NCI-H2171 (cell line): ENCODE data around the gene EPB41L4B.

Source experiments
- DNase-seq: peaks from one replicate; lab custom pipeline; 2025; lab: John Stamatoyannopoulos, UW

Gene EPB41L4B

GRCh38 chr9:109320331-109320741 lies 523 bp downstream of the EPB41L4B start:
- no peak for DNase-seq

DNA sequence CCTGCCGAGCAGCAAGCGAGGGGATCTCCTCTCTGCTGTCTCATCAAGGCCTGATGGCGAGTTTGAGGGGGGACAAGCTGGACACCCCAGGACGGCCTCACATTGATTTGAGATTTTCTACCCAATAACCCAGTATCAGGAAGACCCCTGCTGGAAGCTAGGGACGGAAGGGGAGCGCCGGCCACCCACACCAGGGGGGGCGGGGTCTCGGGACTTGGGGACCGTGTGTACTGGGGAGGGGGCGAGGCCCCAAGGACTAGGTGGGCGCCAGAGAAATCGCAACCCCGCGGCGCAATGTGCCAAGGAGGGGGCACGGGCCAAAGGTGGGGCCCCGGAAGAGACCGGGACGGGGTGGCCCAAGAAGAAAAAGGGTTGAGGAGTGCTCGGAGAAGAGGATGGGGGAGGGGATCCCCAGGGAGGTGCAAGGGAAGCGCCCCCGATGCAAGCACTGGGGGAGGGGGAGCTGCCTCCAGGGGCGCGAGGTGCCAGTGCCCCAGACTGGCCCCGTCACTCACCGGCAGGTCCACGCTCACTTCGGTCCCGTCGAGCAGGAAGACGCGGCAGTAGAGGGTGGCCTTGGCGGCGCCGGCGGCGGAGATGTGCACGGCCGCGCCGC lies 1.1 kb downstream of the EPB41L4B start:
- DNase-seq: no peak

GRCh38 chr9:109319017-109319625 lies 1.7 kb downstream of the EPB41L4B start:
- peak; percentile 31 for DNase-seq

- DNase-seq: peak; percentile 52
Observed at GRCh38 chr9:109317979-109318741, 2.7 kb downstream of the EPB41L4B start.

DNA sequence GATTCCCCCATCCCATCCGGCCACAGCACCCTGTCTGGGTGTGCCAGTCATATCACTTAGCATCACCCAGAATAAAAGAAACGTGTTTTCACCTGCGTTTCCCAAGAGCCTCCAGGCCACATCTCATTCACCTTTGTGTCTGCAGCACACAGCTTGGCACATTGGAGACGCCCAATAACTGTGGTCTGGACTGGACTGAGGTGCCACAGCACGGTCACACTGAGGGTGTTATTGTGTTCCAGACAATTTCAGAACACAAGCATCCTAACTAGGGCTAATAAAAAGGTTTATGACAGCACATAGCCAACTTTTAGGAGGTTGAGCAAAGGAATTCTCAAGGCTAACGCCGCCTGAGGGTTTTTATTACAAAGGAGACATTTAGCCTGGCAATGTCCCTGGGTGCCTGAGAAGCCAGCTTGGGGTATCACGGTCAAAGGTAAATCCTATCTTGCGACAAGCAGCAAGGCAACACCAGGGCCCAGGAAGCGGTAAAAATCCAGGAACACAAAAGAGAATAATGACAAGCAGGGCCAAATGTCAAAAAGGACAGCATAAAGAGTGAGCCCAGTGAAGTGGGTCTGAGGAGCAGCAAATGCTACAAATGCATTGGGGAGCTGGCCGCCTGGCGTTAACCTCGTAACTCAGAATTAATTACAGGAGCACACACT lies 3.4 kb downstream of the EPB41L4B start:
- DNase-seq: no peak

- no peak for DNase-seq
Observed at GRCh38 chr9:109316207-109316640, 4.6 kb downstream of the EPB41L4B start.

DNA sequence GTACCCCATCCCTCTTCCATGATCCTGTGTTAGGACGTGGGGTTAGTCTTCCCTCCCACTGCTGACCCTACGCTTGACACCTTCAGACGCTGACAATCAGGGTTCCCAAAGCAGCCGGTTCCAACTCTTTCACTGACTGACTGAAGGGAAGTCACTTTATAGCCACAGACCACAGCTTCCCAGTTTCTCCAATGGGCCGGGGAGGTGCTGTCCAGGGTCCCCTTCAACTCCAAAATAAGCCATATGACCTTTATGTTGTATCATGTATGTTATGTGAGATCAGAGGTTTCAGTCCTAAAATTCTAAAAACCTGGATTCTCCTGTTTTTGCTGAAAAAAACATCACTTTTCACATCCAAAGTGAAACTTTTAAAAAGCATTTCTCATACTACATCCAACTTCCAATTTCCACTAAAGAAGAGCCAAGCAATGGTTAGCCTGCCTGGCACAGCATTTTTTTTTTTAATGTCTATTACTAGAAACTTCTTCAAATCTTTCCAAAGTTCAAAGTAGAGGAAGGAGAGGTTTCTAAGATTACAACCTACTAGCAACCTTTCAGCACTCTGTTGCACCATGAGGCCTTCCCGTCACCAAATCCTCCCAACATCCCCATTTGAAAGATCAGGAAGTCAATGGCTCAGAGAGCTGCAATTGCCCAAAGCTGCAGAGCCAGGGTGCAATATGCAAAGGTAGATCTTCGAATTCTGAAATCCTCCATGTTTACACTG lies 5.2 kb downstream of the EPB41L4B start:
- no peak for DNase-seq

- no peak for DNase-seq
Observed at GRCh38 chr9:109314011-109314531, 6.8 kb downstream of the EPB41L4B start.

DNA sequence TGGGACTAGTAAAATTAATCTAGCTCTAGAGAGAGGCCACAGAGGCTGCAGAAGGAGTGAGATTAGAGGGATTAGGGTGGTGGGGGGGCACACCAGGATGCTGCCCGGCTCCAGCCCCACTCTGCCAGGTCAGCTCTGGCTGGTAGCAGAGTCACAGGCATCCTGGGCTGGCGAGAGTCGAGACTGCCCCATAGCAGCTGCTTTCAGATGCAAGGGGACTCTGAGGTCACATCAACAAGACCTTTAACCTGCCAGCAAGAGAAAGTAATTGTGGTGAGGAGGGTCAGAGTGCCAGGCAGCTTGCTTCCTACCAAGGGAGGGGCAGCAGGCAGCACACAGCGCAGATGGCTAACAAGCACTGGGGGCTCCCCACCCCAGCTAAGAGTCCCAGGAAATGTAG lies 7.5 kb downstream of the EPB41L4B start:
- no peak for DNase-seq

GRCh38 chr9:109312783-109313182 lies 8.1 kb downstream of the EPB41L4B start:
- DNase-seq: no peak

GRCh38 chr9:109311731-109312130 lies 9.1 kb downstream of the EPB41L4B start:
- DNase-seq: peak; percentile 93

- DNase-seq: peak; percentile 95
Observed at GRCh38 chr9:109311286-109311685, 9.6 kb downstream of the EPB41L4B start.

- no peak for DNase-seq
Observed at GRCh38 chr9:109310486-109310901, 10.4 kb downstream of the EPB41L4B start.

DNA sequence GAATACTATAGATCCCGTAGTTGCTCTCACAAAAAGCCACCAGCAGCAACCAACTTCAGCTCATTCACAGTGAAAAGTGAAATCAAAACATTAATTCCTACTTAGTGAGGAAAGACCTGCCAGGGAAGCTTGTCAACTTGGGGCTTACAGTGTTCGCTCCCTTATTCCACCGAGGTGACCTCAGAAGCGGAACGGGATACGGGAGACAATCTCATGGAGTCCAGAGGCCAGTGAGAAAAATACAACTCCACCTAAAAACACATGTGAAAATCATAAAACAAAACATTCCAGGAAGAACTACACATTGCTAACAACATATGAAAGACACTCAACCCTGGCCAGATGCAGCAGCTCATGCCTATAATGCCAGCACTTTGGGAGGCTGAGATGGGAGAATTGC lies 11.6 kb downstream of the EPB41L4B start:
- DNase-seq: no peak

DNA sequence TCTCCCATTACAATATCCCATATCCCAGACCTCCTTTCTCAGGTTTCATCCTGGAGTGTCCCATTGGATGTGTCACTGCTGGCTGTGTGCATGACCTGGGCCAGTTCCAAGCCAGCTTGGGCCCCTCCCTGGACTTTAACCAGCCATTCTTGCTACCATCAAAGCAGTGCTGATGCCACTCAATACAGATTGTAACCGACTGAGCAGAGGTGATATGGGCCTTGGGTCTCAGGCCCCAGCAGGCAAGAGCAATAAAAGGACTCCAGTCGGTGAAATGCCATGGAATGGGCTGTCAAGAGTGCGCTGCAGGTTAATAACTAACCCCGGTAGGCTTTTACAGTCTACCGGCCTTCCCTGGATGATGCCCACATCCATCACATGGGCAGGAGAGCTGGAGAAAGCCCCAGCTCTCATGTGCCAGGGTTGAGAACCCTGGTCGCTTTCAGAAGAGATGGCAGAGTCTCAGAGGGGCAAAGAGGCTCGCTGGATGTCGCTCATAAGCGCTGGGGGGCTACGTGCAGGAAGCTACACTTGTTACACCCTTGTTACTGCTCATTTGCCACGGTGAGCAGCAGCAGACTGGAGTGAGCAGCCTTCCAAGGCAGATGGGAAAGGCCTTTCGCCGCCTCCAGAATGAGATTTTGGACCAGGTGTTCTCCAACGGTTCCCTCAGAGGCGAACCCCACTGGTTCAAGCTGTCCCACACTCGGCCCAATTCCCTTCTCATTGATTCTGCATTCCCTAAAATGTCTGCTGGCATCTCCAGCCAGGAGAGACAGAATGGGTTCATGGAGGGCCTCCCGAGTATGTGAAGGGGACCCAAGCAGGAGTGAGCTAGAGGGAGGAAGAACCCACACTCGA lies 13.2 kb downstream of the EPB41L4B start:
- no peak for DNase-seq

DNA sequence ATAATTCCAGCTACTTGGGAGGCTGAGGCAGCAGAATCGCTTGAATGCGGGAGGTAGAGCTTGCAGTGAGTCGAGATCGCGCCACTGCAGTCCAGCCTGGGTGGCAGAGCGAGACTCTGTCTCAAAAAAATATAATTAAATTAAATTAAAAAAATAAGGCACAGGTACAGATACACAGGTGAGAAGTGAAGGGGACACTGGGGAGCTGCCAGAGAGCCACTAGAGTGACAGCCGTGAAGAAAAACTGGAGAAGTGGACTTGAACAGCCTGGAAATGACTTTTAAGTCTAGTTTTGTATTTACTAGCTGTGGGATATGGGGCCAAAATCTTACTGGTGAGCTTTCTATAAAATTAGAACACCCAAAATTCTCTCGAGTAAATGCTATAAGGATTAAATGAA lies 15.1 kb downstream of the EPB41L4B start:
- no peak for DNase-seq

GRCh38 chr9:109304347-109304746 lies 16.5 kb downstream of the EPB41L4B start:
- DNase-seq: peak; percentile 12

- DNase-seq: no peak
Observed at GRCh38 chr9:109303900-109304299, 17.0 kb downstream of the EPB41L4B start.

GRCh38 chr9:109302606-109303005 lies 18.3 kb downstream of the EPB41L4B start:
- DNase-seq: no peak

GRCh38 chr9:109301012-109301411 lies 19.8 kb downstream of the EPB41L4B start:
- no peak for DNase-seq

DNA sequence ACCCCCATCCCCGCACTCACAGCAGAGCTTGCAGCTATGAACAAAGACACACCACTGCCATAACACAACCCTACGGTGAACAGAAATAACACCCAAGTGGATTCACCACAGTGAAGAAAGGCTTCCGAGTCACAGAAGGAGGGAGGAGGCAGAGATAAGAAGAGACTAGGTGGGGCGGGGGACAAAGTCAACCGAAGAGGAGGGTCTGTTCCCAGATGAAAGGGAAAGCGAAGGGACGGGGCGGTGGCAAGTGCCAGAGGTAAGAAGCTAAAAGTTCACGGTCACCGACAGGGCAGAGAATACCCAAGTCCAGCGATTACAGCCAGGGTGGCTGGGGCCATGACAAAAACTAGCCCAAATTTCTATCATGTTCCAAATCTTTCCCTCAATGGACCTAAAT lies 21.0 kb downstream of the EPB41L4B start:
- DNase-seq: no peak
